Calu3 (cell line): Measurements from ENCODE around the gene NOL8. TPM values are rescaled to one million over a fixed set of nuclear protein-coding genes. Genes with fewer than 3 reads are reported as not detected.

Experiments used
- BruUV-seq: library from RNA; stranded (reverse); fragments of 400-500 nt; replicated peaks from 2 replicates; lab custom pipeline; 2021; lab: Mats Ljungman, UMichigan
- CTCF ChIA-PET: fragments of 300-600 bp; sonication (Branson Sonifier 250); formaldehyde crosslinking; loops from one replicate; lab custom pipeline; 2022; ENCODE audit warnings: antibody characterized with exemption; lab: Charles Lee
- DNase-seq: peaks from one replicate; pipeline ENCODE4 v3.0.0; 2022
- H3K27ac Mint-ChIP-seq: one replicate; pipeline ENCODE4 v1.8.0; 2022; ENCODE audit warnings: mixed read lengths; ENCODE audit not compliant: unreplicated experiment
- H3K27me3 Mint-ChIP-seq: one replicate; pipeline ENCODE4 v1.8.0; 2022; ENCODE audit warnings: mixed read lengths; ENCODE audit not compliant: unreplicated experiment
- H3K36me3 Mint-ChIP-seq: one replicate; pipeline ENCODE4 v1.8.0; 2022; ENCODE audit warnings: mild to moderate bottlenecking, moderate library complexity, mixed read lengths; ENCODE audit not compliant: insufficient read depth, unreplicated experiment
- H3K4me1 Mint-ChIP-seq: one replicate; pipeline ENCODE4 v1.8.0; 2022; ENCODE audit warnings: mild to moderate bottlenecking, low read depth, mixed read lengths; ENCODE audit not compliant: unreplicated experiment
- H3K4me3 Mint-ChIP-seq: one replicate; pipeline ENCODE4 v1.8.0; 2022; ENCODE audit warnings: mild to moderate bottlenecking, low read depth, moderate library complexity, mixed read lengths; ENCODE audit not compliant: unreplicated experiment
- H3K9me3 Mint-ChIP-seq: one replicate; pipeline ENCODE4 v1.8.0; 2022; ENCODE audit warnings: low read depth, mixed read lengths; ENCODE audit not compliant: unreplicated experiment
- CTCF ChIP-seq: fragments of 200-600 bp; IDR thresholded peaks from one replicate; pipeline ENCODE4 v1.8.0; 2022; ENCODE audit warnings: antibody characterized with exemption; ENCODE audit not compliant: unreplicated experiment
- intact Hi-C: fragments of 100-400 bp; cut with micrococcal nuclease; formaldehyde crosslinking; loops from one replicate; pipeline ENCODE4 v1.10.0; 2022; ENCODE audit not compliant: unreplicated experiment
- total RNA-seq: library from RNA; stranded (reverse); gene quantifications from 2 replicates; pipeline ENCODE4 v1.2.3, GENCODE V29; 2022

Gene NOL8
- total RNA-seq, 1 experiment from 2014 or later = 42.9 TPM

DNA sequence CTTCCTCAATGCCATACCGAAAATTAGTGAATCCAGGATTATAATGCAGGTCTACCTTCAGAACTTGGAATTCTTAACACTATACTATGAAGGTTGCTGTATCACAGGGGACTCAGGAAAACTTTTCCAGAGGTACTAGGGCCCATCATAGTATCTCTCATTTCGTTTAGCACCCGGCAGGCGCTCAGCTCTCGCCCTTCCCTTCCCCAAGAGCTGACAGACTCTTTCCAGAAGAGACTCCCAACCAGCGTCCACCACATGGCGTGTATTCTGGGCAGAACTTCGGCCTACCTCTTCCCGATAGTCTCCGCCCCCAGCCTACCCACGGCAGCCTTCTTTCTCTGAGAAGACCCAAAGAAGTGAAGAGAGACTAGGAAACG, 271 bp downstream of the NOL8 start:
- Mint-ChIP-seq H3K27ac (peak overlapping the region; percentile 96), H3K9me3 (no peaks in the 10 kb centered on the region), H3K4me3 (peak overlapping the region; percentile 93), H3K4me1 (peaks cover 28% of the 10 kb centered on the region), H3K27me3 (no peaks in the 10 kb centered on the region), H3K36me3 (peaks cover 30% of the 10 kb centered on the region)
- CTCF ChIA-PET = no interaction called here
- TF ChIP-seq CTCF = no peak
- intact Hi-C loops = loop anchor here (10.0 kb wide), 2 partner anchors 110 to 310 kb away; no protein-coding TSS in a partner anchor
- DNase-seq = no peak
- TSS peak; percentile 77 for BruUV-seq

GRCh38 chr9:92324431-92324830, 719 bp downstream of the NOL8 start:
- Mint-ChIP-seq H3K4me3 (peak overlapping the region; percentile 93), H3K27me3 (no peaks in the 10 kb centered on the region), H3K9me3 (no peaks in the 10 kb centered on the region), H3K36me3 (peaks cover 30% of the 10 kb centered on the region), H3K4me1 (peaks cover 28% of the 10 kb centered on the region), H3K27ac (peak overlapping the region; percentile 96)
- CTCF ChIA-PET = no interaction called here
- BruUV-seq = no TSS peak
- no peak for TF ChIP-seq CTCF
- DNase-seq = no peak
- intact Hi-C loops = loop anchor here (10.0 kb wide), 2 partner anchors 110 to 310 kb away; no protein-coding TSS in a partner anchor

GRCh38 chr9:92315456-92315855, 9.7 kb downstream of the NOL8 start:
- Mint-ChIP-seq H3K27ac (no peak overlapping the region), H3K4me1 (no peaks in the 10 kb centered on the region), H3K4me3 (no peak overlapping the region), H3K9me3 (no peaks in the 10 kb centered on the region), H3K27me3 (no peaks in the 10 kb centered on the region), H3K36me3 (peaks cover 29% of the 10 kb centered on the region)
- TF ChIP-seq CTCF = no peak
- no TSS peak for BruUV-seq
- CTCF ChIA-PET = no interaction called here
- intact Hi-C loops = no loop called here
- DNase-seq = no peak

DNA sequence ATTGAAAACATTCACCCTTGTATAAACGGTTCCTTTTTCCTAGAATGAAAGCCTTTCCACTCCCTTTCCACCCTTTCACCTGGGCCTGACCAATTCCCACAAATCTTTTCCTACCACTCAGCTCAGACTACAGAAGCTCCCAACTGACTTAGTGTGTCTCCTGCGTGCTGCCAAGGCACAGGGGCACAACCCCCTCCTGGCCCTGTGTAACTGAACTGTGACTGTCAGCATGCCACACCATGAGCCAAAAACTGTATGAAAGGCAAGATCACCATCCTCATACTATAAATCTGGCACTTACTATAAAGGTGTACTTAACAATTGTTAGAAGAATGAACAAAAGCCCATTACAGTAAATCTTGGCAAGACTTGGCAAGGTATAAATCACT, 11.5 kb downstream of the NOL8 start:
- Mint-ChIP-seq H3K27ac (no peak overlapping the region), H3K27me3 (no peaks in the 10 kb centered on the region), H3K36me3 (peaks cover 42% of the 10 kb centered on the region), H3K4me3 (no peak overlapping the region), H3K9me3 (no peaks in the 10 kb centered on the region), H3K4me1 (peaks cover 7% of the 10 kb centered on the region)
- CTCF ChIA-PET = no interaction called here
- BruUV-seq = no TSS peak
- DNase-seq = no peak
- TF ChIP-seq CTCF = no peak
- intact Hi-C loops = no loop called here
